ENCODE measurements around the gene LRP11.
"Not testable (repeated sequence)": the region's sequence is repeated elsewhere in the genome, so short reads cannot be mapped to it uniquely, and the experiment has no call there.

LRP11 gene

DNA sequence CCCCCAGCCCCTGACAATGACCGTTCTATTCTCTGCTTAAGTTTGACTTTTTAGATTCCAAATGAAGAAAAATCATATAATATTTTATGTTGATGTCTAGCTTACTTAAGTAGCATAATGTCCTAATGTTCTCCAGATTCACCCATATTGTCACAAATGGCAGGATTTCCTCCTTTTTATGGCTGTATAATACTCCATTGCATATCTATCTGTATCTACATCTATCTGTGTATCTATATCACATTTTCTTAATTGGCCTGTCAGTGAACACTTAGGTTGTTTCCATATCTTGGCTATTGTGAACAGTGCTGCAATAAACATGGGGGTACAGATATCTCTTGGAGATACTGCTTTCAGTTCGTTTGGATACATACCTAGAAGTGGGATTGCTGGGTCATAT is 7.0 kb upstream of the LRP11 start:
- no peak for DNase-seq
- no peak overlapping the region for H3K4me3 ChIP-seq (ENCODE audit: insufficient read depth, low read depth, low read length, poor library complexity, severe bottlenecking)
- H3K4me1 ChIP-seq (ENCODE audit: control insufficient read depth, insufficient read depth, low read length, poor library complexity, severe bottlenecking) = no peaks in the 10 kb centered on the region
- H3K36me3 ChIP-seq (ENCODE audit: control insufficient read depth, insufficient read depth, low read length) = no peaks in the 10 kb centered on the region
- H3K9me3 ChIP-seq (ENCODE audit: control insufficient read depth, low read length) = no peaks in the 10 kb centered on the region
- no peak overlapping the region for H3K27ac ChIP-seq (ENCODE audit: insufficient read depth, low read length, poor library complexity, severe bottlenecking)
- peaks cover 3% of the 10 kb centered on the region for H3K27me3 ChIP-seq (replicated peaks; ENCODE audit: control insufficient read depth, insufficient read depth, low read length, poor library complexity, severe bottlenecking)

DNA sequence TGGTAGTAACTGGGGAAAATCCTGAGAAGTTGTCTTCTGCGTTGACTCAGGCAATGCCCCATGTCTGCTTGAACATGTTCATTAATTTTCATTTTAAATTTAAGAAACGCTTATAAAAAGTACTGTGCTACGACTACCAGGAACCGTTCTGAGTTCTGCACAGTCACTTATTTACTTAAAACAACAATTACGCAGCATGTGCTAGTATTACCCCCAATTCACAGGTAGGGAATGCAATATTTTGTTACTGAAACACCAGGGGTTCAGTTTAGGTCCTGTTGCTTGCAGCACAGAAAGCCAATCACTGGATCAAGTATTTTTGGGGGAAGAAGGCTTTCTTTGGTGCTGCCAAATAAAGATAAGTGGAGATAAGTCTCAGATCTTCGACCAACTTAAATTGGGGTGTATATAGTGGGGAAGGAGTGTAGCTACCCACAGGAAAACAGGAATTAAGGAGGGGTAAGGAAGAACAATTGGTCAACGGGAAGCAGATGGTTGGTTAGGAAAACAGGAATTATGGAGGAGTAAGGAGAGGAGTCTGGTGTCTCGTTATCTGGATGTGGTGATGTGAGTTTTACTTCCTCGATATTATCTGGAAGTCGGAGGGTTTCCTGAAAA is 5.2 kb upstream of the LRP11 start:
- Histone ChIP-seq H3K27ac (ENCODE audit: insufficient read depth, low read length, poor library complexity, severe bottlenecking) (no peak overlapping the region), H3K4me1 (ENCODE audit: control insufficient read depth, insufficient read depth, low read length, poor library complexity, severe bottlenecking) (peaks cover 3% of the 10 kb centered on the region), H3K9me3 (ENCODE audit: control insufficient read depth, low read length) (no peaks in the 10 kb centered on the region), H3K27me3 (replicated peaks; ENCODE audit: control insufficient read depth, insufficient read depth, low read length, poor library complexity, severe bottlenecking) (no peaks in the 10 kb centered on the region), H3K36me3 (ENCODE audit: control insufficient read depth, insufficient read depth, low read length) (no peaks in the 10 kb centered on the region), H3K4me3 (ENCODE audit: insufficient read depth, low read depth, low read length, poor library complexity, severe bottlenecking) (no peak overlapping the region)
- DNase-seq = no peak

DNA sequence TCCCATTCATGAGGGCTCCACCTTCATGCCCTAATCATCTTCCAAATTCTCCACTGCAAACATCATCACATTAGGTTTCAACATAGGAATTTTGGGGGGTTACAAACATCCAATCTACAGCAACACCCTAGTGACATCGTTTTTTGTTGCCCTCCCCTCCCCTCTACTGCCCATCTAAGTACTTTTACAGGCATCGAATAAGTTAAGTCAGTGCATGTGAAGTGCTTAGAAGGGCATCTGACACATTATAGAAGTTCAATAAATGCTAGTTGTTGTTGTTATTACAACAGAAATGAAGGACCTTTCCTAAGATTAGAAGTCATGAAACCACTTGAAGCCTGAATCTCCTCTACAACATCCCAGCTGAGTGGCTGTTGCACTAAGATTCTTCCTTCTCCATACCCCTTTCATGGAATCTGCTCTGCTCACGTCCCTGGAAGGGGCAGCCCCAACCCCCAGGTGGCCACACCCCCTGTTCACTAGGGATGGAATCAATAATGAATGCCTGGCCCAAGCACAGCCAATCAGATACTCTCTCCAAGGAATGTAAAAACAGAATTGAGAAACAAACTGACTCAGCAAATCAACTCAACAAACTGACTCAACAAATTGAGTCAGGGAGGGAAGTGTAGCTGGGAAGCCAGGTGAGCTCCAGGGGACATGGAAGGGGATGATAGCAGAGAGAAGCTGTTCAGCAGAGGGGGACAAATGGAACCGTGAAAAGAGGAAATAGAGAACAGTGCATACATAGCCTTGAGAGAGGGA is 3.9 kb upstream of the LRP11 start:
- H3K27ac ChIP-seq (ENCODE audit: insufficient read depth, low read length, poor library complexity, severe bottlenecking) = no peak overlapping the region
- no peak overlapping the region for H3K4me3 ChIP-seq (ENCODE audit: insufficient read depth, low read depth, low read length, poor library complexity, severe bottlenecking)
- H3K27me3 ChIP-seq (replicated peaks; ENCODE audit: control insufficient read depth, insufficient read depth, low read length, poor library complexity, severe bottlenecking) = no peaks in the 10 kb centered on the region
- H3K4me1 ChIP-seq (ENCODE audit: control insufficient read depth, insufficient read depth, low read length, poor library complexity, severe bottlenecking) = peaks cover 5% of the 10 kb centered on the region
- no peak for DNase-seq
- H3K9me3 ChIP-seq (ENCODE audit: control insufficient read depth, low read length) = no peaks in the 10 kb centered on the region
- H3K36me3 ChIP-seq (ENCODE audit: control insufficient read depth, insufficient read depth, low read length) = no peaks in the 10 kb centered on the region

DNA sequence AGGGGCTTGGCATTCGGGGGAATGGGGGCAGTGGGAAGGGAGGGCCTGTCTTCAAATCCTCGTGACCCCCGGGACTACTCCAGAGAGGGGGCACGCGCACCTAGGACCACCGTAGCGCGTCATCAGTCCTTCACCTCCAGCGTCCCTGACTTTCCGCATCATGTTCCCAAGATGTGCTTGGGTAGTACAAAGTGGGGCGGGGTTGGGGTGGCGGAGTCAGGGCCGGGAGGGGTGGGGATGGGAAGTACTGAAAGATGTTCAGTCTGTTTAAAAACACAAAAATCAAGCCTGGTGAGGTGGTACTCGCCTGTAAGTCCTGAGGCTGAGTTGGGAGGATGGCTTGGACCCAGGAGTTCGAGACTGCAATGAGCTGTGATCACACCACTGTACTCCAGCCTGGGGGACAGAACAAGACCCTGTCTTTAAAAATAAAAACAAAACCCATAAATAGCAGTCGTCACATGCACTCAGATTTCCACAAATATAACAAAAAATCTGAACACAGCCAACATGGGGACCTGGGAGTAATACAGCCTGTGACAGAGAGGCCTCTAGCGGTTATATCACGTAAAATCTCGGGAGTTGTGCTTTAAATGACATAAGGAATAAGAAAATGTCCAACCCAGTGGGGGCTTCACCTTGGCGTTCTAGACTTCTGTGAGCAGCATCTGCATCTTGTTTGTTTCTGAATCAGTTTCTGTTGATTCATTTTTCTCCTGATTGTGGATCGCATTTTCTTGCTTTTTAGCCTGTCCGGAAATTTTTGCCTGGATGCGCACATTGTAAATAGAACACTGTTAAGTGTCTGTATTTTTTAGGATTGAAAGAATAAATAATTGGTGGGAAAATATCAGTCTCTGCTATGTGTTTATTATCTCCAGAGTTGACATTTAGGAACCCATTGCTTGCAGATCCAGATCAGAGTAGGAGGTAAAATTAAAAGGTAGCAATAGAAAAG is 698 bp upstream of the LRP11 start:
- no peaks in the 10 kb centered on the region for H3K9me3 ChIP-seq (ENCODE audit: control insufficient read depth, low read length)
- peak in 1 of 3 donors; percentile 13 for DNase-seq
- H3K27me3 ChIP-seq (replicated peaks; ENCODE audit: control insufficient read depth, insufficient read depth, low read length, poor library complexity, severe bottlenecking) = no peaks in the 10 kb centered on the region
- H3K4me1 ChIP-seq (ENCODE audit: control insufficient read depth, insufficient read depth, low read length, poor library complexity, severe bottlenecking) = peaks cover 9% of the 10 kb centered on the region
- no peaks in the 10 kb centered on the region for H3K36me3 ChIP-seq (ENCODE audit: control insufficient read depth, insufficient read depth, low read length)
- no peak overlapping the region for H3K27ac ChIP-seq (ENCODE audit: insufficient read depth, low read length, poor library complexity, severe bottlenecking)
- H3K4me3 ChIP-seq (ENCODE audit: insufficient read depth, low read depth, low read length, poor library complexity, severe bottlenecking) = peak overlapping the region; percentile 80

DNA sequence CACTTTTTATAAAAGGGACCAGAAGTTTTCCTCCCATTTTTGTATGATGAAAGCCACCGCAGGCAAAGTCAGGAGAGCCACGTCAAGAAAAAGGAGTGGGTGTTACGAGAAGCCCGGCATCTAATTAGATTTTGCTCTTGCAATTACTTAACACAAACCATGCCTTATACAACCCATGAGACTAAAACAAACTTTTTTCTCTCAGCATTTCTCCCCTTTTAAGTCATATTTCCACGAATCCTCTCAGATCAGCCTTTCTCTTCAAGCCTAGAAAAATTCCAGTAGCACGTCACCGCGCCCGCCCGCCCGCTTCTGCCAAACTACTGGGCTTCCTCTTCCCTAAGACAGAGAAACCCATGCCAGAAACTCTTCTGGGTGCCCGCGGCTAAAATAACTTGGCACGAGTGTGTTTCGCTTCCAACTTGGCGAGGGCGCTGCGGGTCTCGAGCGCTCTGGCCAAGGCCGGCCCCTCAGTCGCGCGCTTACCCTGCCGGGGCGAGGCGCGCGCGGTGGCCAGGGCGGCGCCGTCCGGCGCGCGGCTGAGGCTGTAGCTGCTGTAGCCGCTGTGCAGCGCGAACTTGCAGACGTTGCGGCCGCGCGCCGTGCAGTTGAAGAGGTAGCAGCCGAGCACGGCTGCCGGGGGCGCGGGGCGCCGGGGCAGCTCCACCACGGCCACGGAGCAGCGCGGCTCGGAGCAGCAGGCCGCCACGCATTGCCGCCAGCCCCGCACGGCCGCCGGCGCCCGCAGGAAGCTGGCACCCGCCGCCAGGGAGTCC is 1.0 kb downstream of the LRP11 start:
- H3K36me3 ChIP-seq (ENCODE audit: control insufficient read depth, insufficient read depth, low read length) = no peaks in the 10 kb centered on the region
- peak overlapping the region; percentile 54 for H3K27ac ChIP-seq (ENCODE audit: insufficient read depth, low read length, poor library complexity, severe bottlenecking)
- H3K4me1 ChIP-seq (ENCODE audit: control insufficient read depth, insufficient read depth, low read length, poor library complexity, severe bottlenecking) = peaks cover 9% of the 10 kb centered on the region
- peak in 1 of 3 donors; percentile 22 for DNase-seq
- H3K4me3 ChIP-seq (ENCODE audit: insufficient read depth, low read depth, low read length, poor library complexity, severe bottlenecking) = peak overlapping the region; percentile 80
- no peaks in the 10 kb centered on the region for H3K27me3 ChIP-seq (replicated peaks; ENCODE audit: control insufficient read depth, insufficient read depth, low read length, poor library complexity, severe bottlenecking)
- H3K9me3 ChIP-seq (ENCODE audit: control insufficient read depth, low read length) = no peaks in the 10 kb centered on the region

DNA sequence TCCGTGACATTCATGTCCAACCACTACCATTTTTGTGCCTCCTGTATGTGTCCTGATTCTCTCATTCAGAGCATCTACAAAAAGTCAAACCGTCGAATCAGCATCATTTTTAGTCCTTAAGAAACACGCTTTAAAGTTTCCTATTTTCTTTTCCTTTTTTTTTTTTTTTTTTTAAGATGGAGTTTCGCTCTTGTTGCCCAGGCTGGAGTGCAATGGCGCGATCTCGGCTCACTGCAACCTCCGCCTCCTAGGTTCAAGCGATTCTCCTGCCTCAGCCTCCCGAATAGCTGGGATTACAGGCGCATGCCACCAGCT is 1.8 kb downstream of the LRP11 start:
- H3K4me1 ChIP-seq (ENCODE audit: control insufficient read depth, insufficient read depth, low read length, poor library complexity, severe bottlenecking); H3K4me3 ChIP-seq (ENCODE audit: insufficient read depth, low read depth, low read length, poor library complexity, severe bottlenecking); H3K36me3 ChIP-seq (ENCODE audit: control insufficient read depth, insufficient read depth, low read length); DNase-seq; H3K27ac ChIP-seq (ENCODE audit: insufficient read depth, low read length, poor library complexity, severe bottlenecking); H3K9me3 ChIP-seq (ENCODE audit: control insufficient read depth, low read length); H3K27me3 ChIP-seq (replicated peaks; ENCODE audit: control insufficient read depth, insufficient read depth, low read length, poor library complexity, severe bottlenecking): not testable (repeated sequence)

DNA sequence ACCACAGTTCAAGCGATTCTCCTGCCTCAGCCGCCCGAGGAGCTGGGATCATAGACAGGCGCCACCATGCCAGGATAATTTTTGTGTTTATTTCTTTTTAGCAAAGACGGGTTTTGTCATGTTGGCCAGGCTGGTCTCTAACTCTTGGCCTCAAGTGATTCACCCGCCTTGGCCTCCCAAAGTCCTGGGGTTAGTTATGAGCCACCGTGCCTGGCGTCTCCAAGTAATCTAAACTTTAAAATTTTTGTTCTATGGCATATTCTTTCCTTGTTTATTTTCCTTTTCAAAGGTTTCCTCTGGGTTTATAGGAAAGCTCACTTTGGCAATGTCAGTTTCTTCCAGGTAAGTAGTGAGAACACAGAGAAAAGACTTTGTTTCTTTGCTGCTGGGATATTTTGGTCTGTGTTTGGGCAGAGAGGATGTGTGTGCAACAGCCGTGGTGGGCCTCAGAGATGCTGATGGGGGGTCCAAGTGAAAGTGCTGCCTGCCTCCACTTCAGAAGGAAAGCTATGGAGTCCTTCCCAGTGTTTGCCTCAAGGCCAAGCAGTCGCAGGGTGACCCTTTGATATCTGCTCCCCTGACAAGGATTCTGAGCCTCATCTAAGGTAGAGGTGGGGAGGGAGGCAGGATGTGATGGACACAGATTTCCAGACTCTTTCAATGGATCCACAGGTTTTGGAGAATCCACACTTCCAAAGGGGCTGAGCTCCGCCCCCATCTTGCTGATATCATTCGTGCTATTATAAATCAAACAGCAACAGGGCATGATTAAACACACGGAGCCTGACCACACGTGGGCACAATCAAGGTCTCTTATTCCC is 2.3 kb downstream of the LRP11 start:
- no peaks in the 10 kb centered on the region for H3K36me3 ChIP-seq (ENCODE audit: control insufficient read depth, insufficient read depth, low read length)
- peaks cover 9% of the 10 kb centered on the region for H3K4me1 ChIP-seq (ENCODE audit: control insufficient read depth, insufficient read depth, low read length, poor library complexity, severe bottlenecking)
- H3K27ac ChIP-seq (ENCODE audit: insufficient read depth, low read length, poor library complexity, severe bottlenecking) = no peak overlapping the region
- no peaks in the 10 kb centered on the region for H3K27me3 ChIP-seq (replicated peaks; ENCODE audit: control insufficient read depth, insufficient read depth, low read length, poor library complexity, severe bottlenecking)
- H3K9me3 ChIP-seq (ENCODE audit: control insufficient read depth, low read length) = no peaks in the 10 kb centered on the region
- no peak overlapping the region for H3K4me3 ChIP-seq (ENCODE audit: insufficient read depth, low read depth, low read length, poor library complexity, severe bottlenecking)
- no peak for DNase-seq

DNA sequence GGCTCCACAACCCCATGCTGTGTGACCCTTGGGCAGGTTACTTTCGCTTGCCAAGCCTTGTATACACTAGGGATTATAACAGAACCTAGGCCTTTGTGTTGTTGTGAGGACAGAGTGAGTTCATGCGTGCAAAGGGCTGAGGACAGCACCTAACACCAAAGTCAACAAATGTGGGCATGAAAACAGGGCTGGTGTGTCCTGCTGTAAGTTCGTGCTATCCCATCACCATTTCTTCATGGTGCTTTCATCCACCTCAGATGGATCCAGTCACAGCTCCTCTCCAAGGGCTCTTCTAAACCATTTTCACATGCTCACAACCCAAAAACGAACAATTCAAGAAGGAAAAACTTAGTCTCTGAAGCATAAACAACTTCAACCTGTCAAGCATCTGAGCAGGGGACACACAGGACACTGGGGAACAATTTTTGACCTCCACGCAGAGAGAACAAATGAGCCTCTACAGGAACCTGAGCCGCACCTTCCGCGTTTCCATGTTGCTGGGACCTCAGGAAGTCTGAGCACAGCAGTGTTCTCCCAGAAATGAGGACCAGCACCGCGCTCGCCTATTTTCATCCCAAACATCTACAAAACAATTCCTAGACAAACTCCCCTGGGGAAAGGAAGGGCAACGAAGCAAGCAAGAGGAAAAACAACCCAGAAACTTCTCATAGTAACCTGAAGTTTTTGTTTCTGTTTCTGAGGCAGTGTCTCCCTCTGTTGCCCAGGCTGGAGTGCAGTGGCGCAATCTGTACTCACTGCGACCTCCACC is 3.1 kb downstream of the LRP11 start:
- Histone ChIP-seq H3K27ac (ENCODE audit: insufficient read depth, low read length, poor library complexity, severe bottlenecking) (no peak overlapping the region), H3K27me3 (replicated peaks; ENCODE audit: control insufficient read depth, insufficient read depth, low read length, poor library complexity, severe bottlenecking) (no peaks in the 10 kb centered on the region), H3K9me3 (ENCODE audit: control insufficient read depth, low read length) (no peaks in the 10 kb centered on the region), H3K4me3 (ENCODE audit: insufficient read depth, low read depth, low read length, poor library complexity, severe bottlenecking) (no peak overlapping the region), H3K4me1 (ENCODE audit: control insufficient read depth, insufficient read depth, low read length, poor library complexity, severe bottlenecking) (peaks cover 9% of the 10 kb centered on the region), H3K36me3 (ENCODE audit: control insufficient read depth, insufficient read depth, low read length) (no peaks in the 10 kb centered on the region)
- DNase-seq = no peak

DNA sequence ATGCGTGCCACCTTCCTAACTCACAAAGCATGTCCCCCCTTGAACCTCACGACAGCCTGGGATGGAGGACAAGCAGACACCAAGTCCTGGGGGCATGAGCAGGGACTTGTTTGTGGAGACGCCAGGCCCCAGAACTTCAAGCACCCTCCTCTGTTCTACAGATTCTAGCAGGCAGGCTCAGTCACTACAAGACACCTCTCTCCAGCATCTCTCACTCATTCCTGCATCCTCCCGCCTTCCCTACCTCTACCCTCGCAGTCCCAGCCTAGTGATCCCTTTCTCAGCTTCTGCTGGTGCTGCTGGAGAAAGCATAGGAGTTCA is 3.7 kb downstream of the LRP11 start:
- Histone ChIP-seq H3K27ac (ENCODE audit: insufficient read depth, low read length, poor library complexity, severe bottlenecking) (no peak overlapping the region), H3K36me3 (ENCODE audit: control insufficient read depth, insufficient read depth, low read length) (no peaks in the 10 kb centered on the region), H3K27me3 (replicated peaks; ENCODE audit: control insufficient read depth, insufficient read depth, low read length, poor library complexity, severe bottlenecking) (no peaks in the 10 kb centered on the region), H3K4me1 (ENCODE audit: control insufficient read depth, insufficient read depth, low read length, poor library complexity, severe bottlenecking) (peaks cover 9% of the 10 kb centered on the region), H3K9me3 (ENCODE audit: control insufficient read depth, low read length) (no peaks in the 10 kb centered on the region), H3K4me3 (ENCODE audit: insufficient read depth, low read depth, low read length, poor library complexity, severe bottlenecking) (no peak overlapping the region)
- DNase-seq = no peak
